Trophoblast cell (in vitro differentiated cells and primary cell): ENCODE data around the gene PRSS48.

Source experiments
- DNase-seq, 2 donors: peaks; one replicate each; pipeline ENCODE4 v3.0.0-alpha.2; 2016
- H2AFZ ChIP-seq: 2 replicates; pipeline ENCODE4 v1.6.1; 2013; ENCODE audit warnings: low read length, moderate library complexity, mild to moderate bottlenecking; ENCODE audit not compliant: insufficient read depth, poor library complexity
- H2AK5ac ChIP-seq: 2 replicates; pipeline ENCODE4 v1.6.1; 2013; ENCODE audit warnings: mild to moderate bottlenecking, low read length
- H2BK120ac ChIP-seq: 2 replicates; pipeline ENCODE4 v1.6.1; 2013; ENCODE audit warnings: low read length, mild to moderate bottlenecking, moderate library complexity; ENCODE audit not compliant: insufficient read depth, poor library complexity
- H2BK12ac ChIP-seq: 2 replicates; pipeline ENCODE4 v1.6.1; 2013; ENCODE audit warnings: mild to moderate bottlenecking, low read length, moderate library complexity
- H2BK5ac ChIP-seq: 2 replicates; pipeline ENCODE4 v1.6.1; 2013; ENCODE audit warnings: low read length, low read depth, moderate library complexity, mild to moderate bottlenecking; ENCODE audit not compliant: poor library complexity
- H3K14ac ChIP-seq: 2 replicates; pipeline ENCODE4 v1.6.1; 2013; ENCODE audit warnings: mild to moderate bottlenecking, low read length
- H3K18ac ChIP-seq: 2 replicates; pipeline ENCODE4 v1.6.1; 2013; ENCODE audit warnings: mild to moderate bottlenecking, low read length
- H3K23ac ChIP-seq: 2 replicates; pipeline ENCODE4 v1.6.1; 2013; ENCODE audit warnings: low read length
- H3K27ac ChIP-seq: 2 replicates; pipeline ENCODE4 v1.5.1; 2013; ENCODE audit warnings: low read depth, mild to moderate bottlenecking, inconsistent platforms, low read length, moderate library complexity
- H3K27me3 ChIP-seq: 2 replicates; pipeline ENCODE4 v1.6.1; 2013; ENCODE audit warnings: inconsistent platforms, mild to moderate bottlenecking, low read length, moderate library complexity; ENCODE audit not compliant: insufficient read depth
- H3K36me3 ChIP-seq, 2 experiments: 1 replicate in 1 of 2; 2 replicates in 1 of 2; pipeline ENCODE4 v1.6.1; 2013; ENCODE audit warnings: low read length in 2 of 2, mild to moderate bottlenecking in 2 of 2, moderate library complexity in 1 of 2; ENCODE audit not compliant: insufficient read depth in 2 of 2, control insufficient read depth in 1 of 2
- H3K4ac ChIP-seq: 2 replicates; pipeline ENCODE4 v1.6.1; 2013; ENCODE audit warnings: low read depth, mild to moderate bottlenecking, low read length, moderate library complexity
- H3K4me1 ChIP-seq, 2 experiments: 1 replicate in 1 of 2; 2 replicates in 1 of 2; pipeline ENCODE4 v1.6.1; 2013; ENCODE audit warnings: low read length in 2 of 2, mild to moderate bottlenecking in 2 of 2, moderate library complexity in 1 of 2; ENCODE audit not compliant: insufficient read depth in 2 of 2, control insufficient read depth in 1 of 2
- H3K4me2 ChIP-seq: 2 replicates; pipeline ENCODE4 v1.6.1; 2013; ENCODE audit warnings: inconsistent platforms, mild to moderate bottlenecking, low read length, moderate library complexity
- H3K4me3 ChIP-seq: 2 replicates; pipeline ENCODE4 v1.5.1; 2013; ENCODE audit warnings: mild to moderate bottlenecking, low read depth, low read length, inconsistent platforms
- H3K79me1 ChIP-seq: one replicate; pipeline ENCODE4 v1.6.1; 2013; ENCODE audit warnings: low read length
- H3K79me2 ChIP-seq: 2 replicates; pipeline ENCODE4 v1.6.1; 2013; ENCODE audit warnings: low read length, mild to moderate bottlenecking; ENCODE audit not compliant: control insufficient read depth, insufficient read depth, poor library complexity
- H3K9ac ChIP-seq: 2 replicates; pipeline ENCODE4 v1.6.1; 2013; ENCODE audit warnings: mild to moderate bottlenecking, low read length
- H3K9me3 ChIP-seq: 2 replicates; pipeline ENCODE4 v1.6.1; 2013; ENCODE audit warnings: low read depth, mild to moderate bottlenecking, control low read depth, inconsistent platforms, low read length; ENCODE audit not compliant: insufficient read depth
- H4K12ac ChIP-seq: 2 replicates; pipeline ENCODE4 v1.6.1; 2013; ENCODE audit warnings: low read depth, mild to moderate bottlenecking, low read length, moderate library complexity
- H4K8ac ChIP-seq: 2 replicates; pipeline ENCODE4 v1.6.1; 2013; ENCODE audit warnings: low read depth, mild to moderate bottlenecking, low read length, moderate library complexity
- H4K91ac ChIP-seq: one replicate; pipeline ENCODE4 v1.6.1; 2013; ENCODE audit warnings: low read depth, mild to moderate bottlenecking, low read length, moderate library complexity
- WGBS: extraction: QIAGEN DNeasy Blood & Tissue Kit; methylation state at CpG from one replicate; pipeline ENCODE4 v1.1.7; 2013; ENCODE audit warnings: missing lambda C conversion rate; ENCODE audit not compliant: insufficient read length, insufficient coverage; ENCODE audit errors: extremely low coverage; 5-methylcytosine and 5-hydroxymethylcytosine counted together

PRSS48 gene

DNA sequence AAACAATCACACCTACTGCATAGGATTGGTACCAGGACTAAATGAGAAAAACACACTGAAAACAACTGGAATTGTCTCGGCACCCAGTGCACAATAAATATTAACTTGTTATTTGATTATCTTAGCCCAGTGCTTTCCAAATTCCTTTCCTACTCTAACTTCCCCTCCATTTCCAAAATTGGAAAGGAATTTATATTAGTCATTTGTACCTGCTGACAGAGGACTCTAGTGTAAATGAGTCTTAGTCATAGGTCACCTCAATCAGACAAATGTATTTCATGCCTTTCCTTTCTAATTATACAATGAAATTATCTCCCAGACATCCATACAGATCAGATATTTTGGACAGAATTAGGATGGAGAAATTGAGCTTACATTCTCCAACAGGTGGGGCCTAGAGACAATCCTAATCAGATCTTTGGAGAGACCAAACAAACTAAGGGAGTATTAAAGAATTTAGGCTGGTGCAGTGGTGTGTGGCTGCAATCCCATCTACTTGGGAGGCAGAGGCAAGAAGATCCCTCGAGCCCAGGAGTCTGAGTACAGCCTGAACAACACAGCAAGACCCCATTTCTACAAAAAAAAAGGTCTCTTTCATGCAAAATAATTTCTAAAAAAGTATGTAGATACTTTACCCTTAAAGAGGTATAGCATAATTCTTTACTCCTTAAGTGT, 38.4 kb downstream of the PRSS48 start:
- WGBS = no CpG with 5 or more reads among the region's 2 CpGs

DNA sequence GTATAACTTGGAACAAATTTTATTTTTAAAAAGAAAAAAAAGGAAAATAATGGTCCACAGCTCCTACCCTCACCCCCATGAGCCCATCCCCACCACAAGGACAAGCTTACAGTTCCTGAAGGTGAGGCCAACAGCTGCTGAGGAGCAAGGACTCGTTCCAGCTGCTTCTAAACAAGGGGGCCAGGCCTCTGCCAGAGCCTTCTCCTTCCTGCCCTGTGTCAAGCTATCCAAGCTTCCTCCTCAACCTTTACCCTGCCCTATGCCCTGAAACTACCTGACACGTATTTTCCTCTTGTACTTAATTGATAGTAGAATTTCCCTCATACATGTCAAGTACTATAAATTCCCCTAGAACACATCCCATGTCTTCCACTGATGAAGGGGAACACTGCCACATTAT, 39.7 kb downstream of the PRSS48 start:
- H3K27me3 ChIP-seq = no peaks in the 10 kb centered on the region
- peak overlapping the region; percentile 44 for H3K4ac ChIP-seq
- no peak overlapping the region for H4K91ac ChIP-seq
- H2AK5ac ChIP-seq = no peak overlapping the region
- DNase-seq = no peak
- no peak overlapping the region for H2BK120ac ChIP-seq
- no peak overlapping the region for H3K4me2 ChIP-seq
- no peak overlapping the region for H3K18ac ChIP-seq
- H3K79me1 ChIP-seq = peaks cover 2% of the 10 kb centered on the region
- no peaks in the 10 kb centered on the region for H3K36me3 ChIP-seq
- H4K8ac ChIP-seq = no peak overlapping the region
- H2BK5ac ChIP-seq = no peak overlapping the region
- no peak overlapping the region for H3K27ac ChIP-seq
- no peaks in the 10 kb centered on the region for H3K9me3 ChIP-seq
- H3K9ac ChIP-seq = no peak overlapping the region
- H3K79me2 ChIP-seq = no peaks in the 10 kb centered on the region
- no peak overlapping the region for H3K23ac ChIP-seq
- no peak overlapping the region for H3K4me3 ChIP-seq
- H3K4me1 ChIP-seq = peaks cover 0 to 14% of the 10 kb centered on the region in 2 experiments
- H4K12ac ChIP-seq = no peak overlapping the region
- no peak overlapping the region for H2AFZ ChIP-seq
- no peak overlapping the region for H2BK12ac ChIP-seq
- no peak overlapping the region for H3K14ac ChIP-seq
- WGBS = no CpG with 5 or more reads among the region's 2 CpGs

More for the DNA sequence above, 38.4 kb downstream of the PRSS48 start:
- Histone ChIP-seq H3K4ac (no peak overlapping the region), H3K27me3 (no peaks in the 10 kb centered on the region), H4K91ac (no peak overlapping the region), H3K9ac (no peak overlapping the region), H2AK5ac (no peak overlapping the region), H3K4me3 (no peak overlapping the region), H3K9me3 (no peaks in the 10 kb centered on the region), H2BK12ac (no peak overlapping the region), H4K12ac (no peak overlapping the region), H2BK5ac (no peak overlapping the region), H2BK120ac (no peak overlapping the region), H2AFZ (no peak overlapping the region), H3K18ac (no peak overlapping the region), H3K14ac (no peak overlapping the region), H3K79me1 (peaks cover 2% of the 10 kb centered on the region), H4K8ac (no peak overlapping the region), H3K4me2 (no peak overlapping the region), H3K4me1 (peaks cover 0 to 13% of the 10 kb centered on the region in 2 experiments), H3K23ac (no peak overlapping the region), H3K36me3 (no peaks in the 10 kb centered on the region), H3K27ac (peak overlapping the region; percentile 10), H3K79me2 (no peaks in the 10 kb centered on the region)
- peak in 1 of 2 donors; percentile 47 for DNase-seq

DNA sequence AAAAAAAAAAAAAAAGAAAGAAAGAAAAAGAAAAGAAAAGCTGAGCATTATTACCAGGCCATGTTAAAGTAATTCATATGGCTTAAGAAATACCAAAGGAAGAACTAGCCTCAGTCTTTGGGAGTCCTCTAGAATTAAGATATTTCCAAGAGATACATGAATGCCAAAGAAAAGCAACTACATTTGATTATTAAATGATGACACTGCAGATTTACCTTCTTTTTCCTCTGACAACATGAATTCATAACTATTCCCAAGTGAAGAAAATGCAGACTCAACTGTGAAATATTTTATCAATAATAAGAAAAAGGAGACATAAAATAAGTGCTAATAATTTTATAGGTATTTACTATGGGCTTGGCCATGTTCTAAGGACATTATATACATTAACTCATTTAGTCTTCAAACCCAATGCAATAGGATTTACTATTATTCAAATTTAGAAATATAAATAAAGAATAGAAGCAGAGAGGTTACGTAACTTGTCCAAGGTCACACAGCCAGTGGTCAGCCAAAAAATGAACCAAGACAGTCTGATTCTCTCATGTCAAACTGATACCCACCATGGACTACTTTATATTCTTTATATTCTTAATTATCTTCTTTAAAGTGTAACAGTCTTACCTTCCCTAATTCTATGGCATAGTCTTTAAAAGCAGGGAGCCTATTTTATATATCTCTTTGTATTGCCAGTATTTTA, 41.5 kb downstream of the PRSS48 start:
- Histone ChIP-seq H3K23ac (no peak overlapping the region), H3K18ac (no peak overlapping the region), H2BK120ac (no peak overlapping the region), H3K9ac (no peak overlapping the region), H3K4me2 (no peak overlapping the region), H3K14ac (no peak overlapping the region), H3K4me3 (no peak overlapping the region), H3K4me1 (peaks cover 0 to 16% of the 10 kb centered on the region in 2 experiments), H3K27ac (no peak overlapping the region), H3K36me3 (no peaks in the 10 kb centered on the region), H3K79me2 (no peaks in the 10 kb centered on the region), H3K79me1 (peaks cover 2% of the 10 kb centered on the region), H4K91ac (no peak overlapping the region), H2BK5ac (no peak overlapping the region), H2AK5ac (no peak overlapping the region), H2BK12ac (no peak overlapping the region), H3K27me3 (no peaks in the 10 kb centered on the region), H3K4ac (no peak overlapping the region), H3K9me3 (no peaks in the 10 kb centered on the region), H4K12ac (no peak overlapping the region), H4K8ac (no peak overlapping the region), H2AFZ (no peak overlapping the region)
- WGBS = no CpG with 5 or more reads among the region's 1 CpG
- no peak for DNase-seq

DNA sequence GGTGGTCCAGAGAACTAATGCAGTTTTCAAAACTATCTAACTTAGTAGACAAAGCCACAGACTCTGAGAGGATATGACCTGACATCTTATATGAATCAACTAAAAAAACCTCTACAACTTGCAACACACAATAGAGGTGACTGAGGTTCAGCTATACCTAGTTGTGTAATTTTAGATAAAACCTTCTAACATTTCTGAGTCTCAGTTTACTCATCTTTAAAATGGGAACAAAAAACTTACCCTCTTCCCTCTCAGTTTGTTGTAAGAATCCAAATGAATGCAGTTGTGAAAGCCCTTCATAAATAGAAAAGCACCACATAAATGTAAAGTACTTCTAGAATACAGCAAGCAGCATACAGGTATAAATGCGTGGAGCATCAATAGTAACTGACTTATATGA, 42.5 kb downstream of the PRSS48 start:
- H3K9ac ChIP-seq = no peak overlapping the region
- H3K23ac ChIP-seq = no peak overlapping the region
- no peak overlapping the region for H2AK5ac ChIP-seq
- no peak overlapping the region for H2BK12ac ChIP-seq
- H3K9me3 ChIP-seq = no peaks in the 10 kb centered on the region
- peaks cover 2% of the 10 kb centered on the region for H3K79me2 ChIP-seq
- DNase-seq = no peak
- H3K36me3 ChIP-seq = no peaks in the 10 kb centered on the region
- H3K4ac ChIP-seq = no peak overlapping the region
- H4K8ac ChIP-seq = no peak overlapping the region
- H3K4me2 ChIP-seq = no peak overlapping the region
- WGBS = no CpG with 5 or more reads among the region's 1 CpG
- H2BK5ac ChIP-seq = no peak overlapping the region
- H4K12ac ChIP-seq = no peak overlapping the region
- H3K79me1 ChIP-seq = peaks cover 5% of the 10 kb centered on the region
- no peak overlapping the region for H2AFZ ChIP-seq
- H3K4me1 ChIP-seq = peaks cover 0 to 15% of the 10 kb centered on the region in 2 experiments
- no peak overlapping the region for H3K4me3 ChIP-seq
- H3K27me3 ChIP-seq = no peaks in the 10 kb centered on the region
- H4K91ac ChIP-seq = no peak overlapping the region
- no peak overlapping the region for H3K18ac ChIP-seq
- no peak overlapping the region for H3K14ac ChIP-seq
- H3K27ac ChIP-seq = no peak overlapping the region
- no peak overlapping the region for H2BK120ac ChIP-seq
